D721Med (cell line): ENCODE measurements around the gene COL23A1.

Source experiments
- DNase-seq: peaks from one replicate; pipeline ENCODE4 v3.0.0; 2011; ENCODE audit warnings: low spot score; ENCODE audit not compliant: insufficient read length
- FAIRE-seq: peaks from 2 replicates; lab custom pipeline; 2011; peaks lifted over from hg19 to GRCh38; lab: Jason Lieb, UNC
- TF ChIP-seq, protein P1 (sequence below): IDR thresholded peaks from 2 replicates; pipeline ENCODE4 v1.5.1; 2012; ENCODE audit warnings: mild to moderate bottlenecking, control low read depth; ENCODE audit not compliant: insufficient read depth; ENCODE audit errors: missing control alignments

The COL23A1 gene

DNA sequence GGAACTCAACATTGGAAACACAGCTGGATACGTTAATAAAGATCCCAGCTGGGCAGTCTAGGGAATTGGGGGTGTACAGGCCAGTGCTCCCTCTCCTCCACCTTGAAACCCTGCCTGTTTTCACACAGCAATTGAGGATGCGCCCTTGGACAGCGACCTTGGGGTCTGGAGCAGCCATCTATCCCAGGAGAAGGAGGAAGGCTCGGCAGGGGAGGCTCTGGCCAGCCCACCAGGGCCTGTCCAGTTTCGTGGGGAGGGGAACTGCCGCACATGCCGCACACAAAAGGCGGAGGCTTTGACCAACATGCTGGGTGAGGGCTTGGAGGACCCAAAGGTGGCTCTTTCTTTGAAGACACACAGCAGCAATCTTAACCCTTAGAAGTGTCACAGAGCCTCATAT lies 1.4 kb downstream of the COL23A1 start:
- no peak for DNase-seq
- TF ChIP-seq, protein P1, sequence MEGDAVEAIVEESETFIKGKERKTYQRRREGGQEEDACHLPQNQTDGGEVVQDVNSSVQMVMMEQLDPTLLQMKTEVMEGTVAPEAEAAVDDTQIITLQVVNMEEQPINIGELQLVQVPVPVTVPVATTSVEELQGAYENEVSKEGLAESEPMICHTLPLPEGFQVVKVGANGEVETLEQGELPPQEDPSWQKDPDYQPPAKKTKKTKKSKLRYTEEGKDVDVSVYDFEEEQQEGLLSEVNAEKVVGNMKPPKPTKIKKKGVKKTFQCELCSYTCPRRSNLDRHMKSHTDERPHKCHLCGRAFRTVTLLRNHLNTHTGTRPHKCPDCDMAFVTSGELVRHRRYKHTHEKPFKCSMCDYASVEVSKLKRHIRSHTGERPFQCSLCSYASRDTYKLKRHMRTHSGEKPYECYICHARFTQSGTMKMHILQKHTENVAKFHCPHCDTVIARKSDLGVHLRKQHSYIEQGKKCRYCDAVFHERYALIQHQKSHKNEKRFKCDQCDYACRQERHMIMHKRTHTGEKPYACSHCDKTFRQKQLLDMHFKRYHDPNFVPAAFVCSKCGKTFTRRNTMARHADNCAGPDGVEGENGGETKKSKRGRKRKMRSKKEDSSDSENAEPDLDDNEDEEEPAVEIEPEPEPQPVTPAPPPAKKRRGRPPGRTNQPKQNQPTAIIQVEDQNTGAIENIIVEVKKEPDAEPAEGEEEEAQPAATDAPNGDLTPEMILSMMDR: no peak
- no peak for FAIRE-seq

DNA sequence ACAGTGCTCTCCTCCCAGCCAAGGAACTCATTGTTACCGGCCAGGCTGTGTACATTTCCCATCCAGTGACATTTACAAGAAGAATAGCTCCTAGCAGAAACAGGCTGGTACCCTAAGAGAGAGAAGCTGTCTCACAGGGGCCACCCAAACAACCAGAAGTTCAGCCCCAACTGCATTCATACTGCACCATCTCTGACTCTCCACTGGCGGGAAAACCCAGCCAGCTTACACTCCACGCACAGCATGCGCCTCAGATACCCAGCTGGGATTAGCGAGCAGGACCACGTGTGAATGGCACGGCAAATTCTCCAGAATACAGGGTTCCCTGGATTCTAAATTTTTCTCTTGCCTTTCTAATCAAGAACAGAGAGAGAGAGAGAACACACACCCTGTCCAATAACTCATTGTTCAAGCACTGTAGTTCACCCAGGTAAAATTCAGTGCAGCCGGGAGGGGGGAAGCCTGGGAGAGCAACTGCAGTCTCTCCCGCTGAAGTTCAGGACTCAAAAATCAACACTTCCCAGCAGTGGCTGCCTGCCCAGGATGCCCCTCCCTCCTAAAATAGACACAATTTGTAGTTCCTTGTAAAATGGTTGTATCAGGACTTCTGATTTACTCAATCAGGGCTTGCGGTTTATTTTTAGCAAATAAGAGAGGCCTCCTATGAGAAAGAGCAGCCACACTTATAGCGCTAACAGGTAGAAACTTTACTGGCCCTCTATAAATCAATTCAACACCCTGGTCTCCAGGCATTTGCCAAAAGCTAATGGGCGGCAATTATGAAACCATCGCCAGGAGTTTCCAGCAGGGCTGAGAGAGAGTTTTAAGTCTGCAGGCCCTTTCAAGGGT lies 2.2 kb downstream of the COL23A1 start:
- no peak for FAIRE-seq
- no peak for DNase-seq
- TF ChIP-seq, protein P1: no peak

DNA sequence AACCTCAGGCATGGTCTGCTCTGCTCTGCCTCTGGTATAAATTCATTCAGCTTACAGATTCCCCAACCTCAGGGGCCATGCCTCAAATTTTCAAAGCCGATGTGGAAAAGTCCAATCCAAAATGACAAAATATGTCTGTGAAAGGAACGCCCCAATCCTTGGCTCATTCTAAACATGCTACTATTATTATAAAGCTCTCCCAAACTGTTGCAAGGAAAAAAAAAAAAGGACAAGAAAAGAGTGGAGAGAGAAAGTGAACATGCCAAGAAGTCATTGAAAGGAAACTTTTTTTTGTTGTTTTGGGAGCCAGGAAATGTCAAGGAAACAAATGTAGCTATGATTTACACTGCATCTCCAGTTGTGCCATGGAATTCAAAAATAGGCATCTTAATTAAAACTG lies 3.8 kb downstream of the COL23A1 start:
- TF ChIP-seq, protein P1: no peak
- FAIRE-seq (no peak), DNase-seq (no peak)

DNA sequence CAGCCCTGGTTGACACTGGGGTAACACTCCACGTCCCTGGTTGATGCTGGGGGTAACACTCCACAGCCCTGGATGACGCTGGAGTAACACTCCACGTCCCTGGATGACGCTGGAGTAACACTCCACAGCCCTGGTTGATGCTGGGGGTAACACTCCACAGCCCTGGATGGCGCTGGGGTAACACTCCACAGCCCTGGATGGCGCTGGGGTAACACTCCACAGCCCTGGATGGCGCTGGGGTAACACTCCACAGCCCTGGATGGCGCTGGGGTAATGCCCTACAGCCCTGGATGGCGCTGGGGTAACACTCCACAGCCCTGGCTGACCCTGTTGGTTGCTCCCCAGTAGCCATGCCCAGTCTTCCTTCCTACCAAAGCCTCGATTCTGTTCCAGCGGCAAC lies 4.8 kb downstream of the COL23A1 start:
- peak; percentile 90 for FAIRE-seq
- peak; percentile 52 for DNase-seq

DNA sequence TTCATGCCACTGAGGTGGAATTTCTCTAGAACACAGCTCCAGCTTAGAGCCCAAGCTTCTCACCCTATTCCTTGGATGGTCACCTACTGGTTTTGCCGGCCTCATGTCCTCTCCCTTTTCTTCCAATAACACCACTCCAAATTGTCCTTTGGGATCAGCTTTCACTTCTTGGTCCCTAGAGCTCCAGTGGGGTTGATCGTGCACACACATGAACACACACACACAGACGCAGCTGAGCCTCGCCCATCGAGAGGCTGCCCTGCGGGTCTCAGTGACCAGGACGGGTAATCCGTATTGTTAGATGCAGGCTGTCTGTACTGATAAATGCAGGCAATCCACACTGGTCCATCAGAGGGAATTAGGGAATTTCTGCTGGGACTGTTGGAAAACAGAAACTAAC lies 6.9 kb downstream of the COL23A1 start:
- DNase-seq: no peak
- TF ChIP-seq, protein P1: no peak
- no peak for FAIRE-seq

DNA sequence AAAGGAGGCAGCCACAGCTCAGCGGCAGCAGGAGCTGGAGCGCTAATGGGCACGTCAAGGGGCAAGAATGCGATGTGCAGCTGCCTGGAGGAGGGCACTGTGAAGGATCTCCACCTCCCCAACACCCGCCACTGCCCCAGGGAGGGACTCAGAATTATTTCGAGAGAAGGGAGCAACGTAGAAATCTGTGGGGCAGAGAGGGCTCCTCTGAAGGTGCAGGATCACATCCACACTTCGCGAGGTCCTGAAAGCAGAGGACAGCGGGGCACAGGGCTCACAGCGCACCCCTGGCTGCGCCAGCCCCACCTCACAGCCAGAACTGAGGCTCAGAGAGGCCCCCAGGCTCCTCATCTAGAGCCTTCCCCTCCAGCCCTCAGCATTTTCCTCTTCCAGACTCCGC lies 7.9 kb downstream of the COL23A1 start:
- TF ChIP-seq, protein P1: no peak
- DNase-seq (no peak), FAIRE-seq (no peak)

DNA sequence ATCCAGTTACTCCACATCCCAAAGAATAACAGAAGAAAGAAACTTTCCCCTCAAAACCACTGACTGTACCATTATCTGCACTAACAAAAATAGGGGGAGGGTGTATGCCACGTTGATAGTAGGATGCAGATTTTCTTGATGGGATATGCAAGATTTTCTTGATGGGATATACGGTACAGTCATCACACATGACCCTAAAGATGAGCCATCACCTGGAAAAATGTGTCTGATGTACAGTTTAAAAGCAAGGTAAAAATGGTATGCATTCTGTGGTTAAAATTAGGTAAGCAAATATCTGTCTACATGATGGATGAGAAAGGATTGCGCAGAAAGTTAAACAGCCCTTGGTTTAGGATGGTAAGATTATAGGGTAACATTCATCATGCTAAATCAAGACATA lies 8.6 kb downstream of the COL23A1 start:
- FAIRE-seq (no peak), DNase-seq (no peak)
- TF ChIP-seq, protein P1: no peak
